Dedifferentiated amniotic fluid mesenchymal stem cell (primary cell): Measurements from ENCODE around the gene COA1.
"Not testable (repeated sequence)": the region's sequence is repeated elsewhere in the genome, so short reads cannot be mapped to it uniquely, and the experiment has no call there.

Experiments used
- DNase-seq: peaks from one replicate; pipeline ENCODE4 v3.0.0-alpha.2; 2016; ENCODE audit errors: extremely low spot score

COA1 gene

DNA sequence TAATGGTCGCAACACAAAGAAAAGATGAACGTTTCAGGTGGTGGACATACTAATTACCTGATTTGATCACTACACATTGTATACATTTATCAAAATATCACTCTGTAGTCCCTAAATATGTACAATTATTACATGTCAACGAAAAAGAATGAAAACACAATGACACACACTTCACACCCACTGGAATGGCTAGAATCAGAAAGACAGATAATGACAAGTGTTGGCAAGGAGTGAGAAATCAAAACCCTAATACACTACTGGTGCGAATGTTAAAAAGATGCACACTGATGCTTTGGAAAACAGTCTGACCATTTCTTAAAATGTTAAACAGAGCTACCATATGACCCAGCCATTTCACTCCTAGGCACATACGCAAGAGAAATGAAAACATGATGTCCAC, 2.3 kb downstream of the COA1 start:
- no peak for DNase-seq

DNA sequence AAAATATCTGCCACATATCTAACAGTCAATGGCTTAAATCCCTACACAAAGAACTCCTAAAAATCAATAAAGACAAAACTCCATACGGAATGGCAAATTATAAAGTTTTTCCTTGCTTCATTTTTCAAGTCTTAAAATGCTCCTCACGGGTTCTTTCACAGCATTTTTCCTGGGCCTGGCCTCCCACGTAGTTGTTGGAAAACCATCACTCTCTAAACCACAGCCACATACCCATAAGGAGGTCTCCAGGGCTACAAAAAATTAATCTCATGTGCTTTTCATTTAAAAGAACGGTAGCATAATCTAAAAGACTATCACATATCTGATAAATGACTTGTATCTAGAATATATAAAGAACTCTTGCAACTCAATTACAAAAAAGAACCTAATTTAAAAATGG, 2.9 kb downstream of the COA1 start:
- DNase-seq: no peak

DNA sequence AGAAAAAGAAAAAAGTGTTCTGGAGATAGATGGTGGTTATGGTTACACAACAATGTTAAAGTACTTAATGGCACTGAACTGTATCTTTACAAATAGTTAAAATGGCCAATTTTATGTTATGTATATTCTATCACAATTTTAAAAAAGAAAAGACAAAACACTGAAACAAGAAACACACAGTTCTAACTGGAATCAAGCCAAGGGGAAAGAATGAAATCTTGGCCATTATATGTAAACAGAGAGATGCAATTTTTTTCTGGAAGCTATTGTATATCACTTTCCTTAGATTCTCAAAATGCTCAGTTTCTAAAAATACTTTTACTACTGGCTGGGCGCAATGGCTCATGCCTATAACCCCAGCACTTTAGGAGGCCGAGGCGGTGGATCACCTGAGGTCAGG, 4.1 kb downstream of the COA1 start:
- DNase-seq: no peak

DNA sequence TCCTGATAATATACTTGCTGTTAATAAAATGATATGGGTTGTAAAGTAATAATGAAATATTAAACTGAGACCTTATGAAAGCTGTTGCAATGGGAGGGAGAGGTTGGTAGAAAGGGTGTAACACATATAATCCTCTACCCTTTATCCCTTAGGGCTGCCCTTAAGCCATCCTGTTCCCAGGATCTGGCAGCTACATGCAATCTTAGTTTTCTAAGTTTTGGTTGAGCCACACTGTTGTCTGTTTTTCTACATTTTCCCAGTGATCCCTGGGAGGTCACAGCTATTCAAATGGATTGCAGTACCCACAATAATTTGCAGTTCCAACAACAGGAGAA, 6.3 kb downstream of the COA1 start:
- DNase-seq: no peak

DNA sequence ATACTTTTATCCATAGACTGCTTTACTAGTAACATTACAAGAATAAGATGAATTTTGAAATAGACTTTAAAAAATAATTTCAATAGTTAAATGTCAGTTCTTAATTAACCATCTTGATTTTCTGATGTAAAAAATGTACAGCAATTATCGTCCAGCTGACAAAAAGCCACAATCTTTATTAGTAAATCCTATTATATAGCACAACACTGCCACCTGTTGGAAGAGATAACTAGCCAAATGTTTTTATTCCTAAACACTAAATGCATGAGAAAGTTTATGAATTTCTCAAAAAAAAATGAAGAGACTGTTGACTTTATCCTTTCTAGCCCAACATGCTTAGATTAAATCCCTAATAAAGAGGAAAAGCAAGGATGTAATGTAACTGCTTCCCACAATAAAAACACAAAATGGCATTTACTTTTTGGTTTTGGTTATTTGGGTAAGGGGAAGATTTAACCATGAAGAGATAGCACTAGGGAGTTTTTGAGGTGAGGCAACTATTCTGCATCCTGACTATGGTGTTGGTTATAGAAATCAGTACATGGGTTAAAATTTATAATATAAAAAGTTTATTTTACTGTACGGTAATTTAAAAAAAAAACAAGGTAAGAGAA, 8.0 kb downstream of the COA1 start:
- DNase-seq: peak; percentile 78

DNA sequence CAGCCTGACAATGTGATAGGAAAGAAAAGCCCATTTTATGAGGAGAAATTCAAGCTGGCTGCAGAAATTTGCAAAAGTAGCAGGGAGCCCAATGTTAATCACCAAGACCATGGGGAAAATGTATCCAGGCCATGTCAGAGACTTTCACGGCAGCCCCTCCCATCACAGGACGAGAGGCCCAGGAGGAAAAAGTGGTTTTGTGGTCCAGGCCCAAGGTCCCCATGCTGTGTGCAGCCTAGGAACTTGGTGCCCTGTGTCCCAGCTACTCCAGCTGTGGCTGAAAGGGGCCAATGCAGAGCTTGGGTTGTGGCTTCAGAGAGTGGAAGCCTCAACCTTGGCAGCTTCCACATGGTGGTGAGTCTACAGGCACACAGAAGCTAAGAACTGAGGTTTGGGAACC, 12.7 kb downstream of the COA1 start:
- no peak for DNase-seq

DNA sequence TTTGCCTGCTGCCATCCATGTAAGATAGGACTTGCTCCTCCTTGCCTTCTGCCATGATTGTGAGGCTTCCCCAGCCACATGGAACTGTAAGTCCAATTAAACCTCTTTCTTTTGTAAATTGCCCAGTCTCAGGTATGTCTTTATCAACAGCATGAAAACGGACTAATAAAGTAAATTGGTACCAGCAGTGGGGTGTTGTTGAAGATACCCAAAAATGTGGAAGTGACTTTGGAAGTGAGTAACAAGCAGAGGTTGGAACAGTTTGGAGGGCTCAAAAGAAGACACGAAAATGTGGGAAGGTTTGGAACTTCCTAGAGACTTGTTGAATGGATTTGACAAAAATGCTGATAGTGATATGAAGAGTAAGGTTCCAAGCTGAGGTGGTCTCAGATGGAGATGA, 13.4 kb downstream of the COA1 start:
- not testable (repeated sequence) for DNase-seq

DNA sequence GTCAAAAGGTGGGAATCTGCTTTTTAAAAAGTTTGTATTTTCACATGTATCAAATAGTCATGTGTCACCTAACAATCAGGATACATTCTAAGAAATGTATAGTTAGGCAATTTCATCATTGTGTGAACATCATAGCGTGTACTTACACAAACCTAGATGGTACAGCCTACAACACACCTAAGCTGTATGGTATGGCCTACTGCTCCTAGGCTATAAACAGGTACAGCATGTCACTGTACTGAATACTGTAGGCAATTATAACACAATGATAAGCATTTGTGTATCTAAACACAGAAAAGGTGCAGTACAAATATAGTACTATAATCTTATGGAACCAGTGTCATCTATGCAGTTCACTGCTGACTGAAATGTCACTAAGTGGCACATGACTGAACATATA, 17.8 kb downstream of the COA1 start:
- DNase-seq: no peak

DNA sequence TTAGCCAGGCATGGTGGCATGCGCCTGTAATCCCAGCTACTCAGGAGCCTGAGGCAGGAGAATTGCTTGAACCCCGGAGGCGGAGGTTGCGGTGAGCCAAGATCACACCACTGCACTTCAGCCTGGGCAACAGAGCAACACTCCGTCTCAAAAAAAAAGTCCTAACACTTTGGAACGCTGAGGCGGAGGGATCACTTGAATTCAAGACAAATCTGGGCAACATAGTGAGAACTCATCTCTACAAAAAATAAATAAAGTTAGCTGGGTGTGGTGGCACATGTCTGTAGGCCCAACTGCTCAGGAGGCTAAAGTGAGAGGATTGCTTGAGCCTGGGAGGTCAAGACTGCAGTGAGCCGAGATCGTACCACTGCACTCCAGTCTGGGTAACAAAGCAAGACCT, 21.3 kb downstream of the COA1 start:
- DNase-seq: not testable (repeated sequence)

DNA sequence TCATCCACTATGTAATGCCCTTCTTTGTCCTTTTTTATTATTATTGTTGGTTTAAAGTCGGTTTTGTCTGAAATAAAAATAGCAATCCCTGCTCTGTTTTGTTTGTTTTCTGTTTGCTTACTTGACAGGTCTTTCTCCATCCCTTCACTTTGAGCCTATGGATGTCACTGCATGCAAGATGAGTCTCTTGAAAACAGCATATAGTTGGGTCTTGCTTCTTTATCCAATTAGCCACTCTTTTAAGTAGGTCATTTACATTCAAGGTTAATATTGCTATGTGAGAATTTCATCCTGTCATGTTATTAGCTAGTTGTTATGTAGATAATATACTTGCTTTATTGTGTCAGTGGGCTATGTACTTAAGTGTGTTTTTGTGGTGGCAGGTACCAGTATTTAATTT, 25.8 kb downstream of the COA1 start:
- DNase-seq: no peak

DNA sequence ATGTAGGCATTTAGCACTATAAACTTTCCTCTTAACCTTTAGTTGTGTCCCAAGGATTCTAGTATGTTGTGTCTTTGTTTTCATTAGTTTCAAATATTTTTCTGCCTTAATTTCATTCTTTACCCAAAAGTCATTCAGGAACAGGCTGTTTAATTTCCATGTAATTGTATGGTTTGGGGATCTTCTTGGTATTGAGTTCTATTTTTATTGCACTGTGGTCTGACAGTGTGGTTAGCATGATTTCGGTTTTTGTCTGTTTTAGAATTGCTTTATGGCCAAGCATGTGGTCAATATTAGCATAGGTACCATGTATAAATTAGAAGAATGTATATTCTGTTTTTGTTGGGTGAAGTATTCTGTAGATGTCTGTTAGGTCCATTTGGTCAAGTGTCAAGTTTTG, 26.3 kb downstream of the COA1 start:
- DNase-seq: no peak

DNA sequence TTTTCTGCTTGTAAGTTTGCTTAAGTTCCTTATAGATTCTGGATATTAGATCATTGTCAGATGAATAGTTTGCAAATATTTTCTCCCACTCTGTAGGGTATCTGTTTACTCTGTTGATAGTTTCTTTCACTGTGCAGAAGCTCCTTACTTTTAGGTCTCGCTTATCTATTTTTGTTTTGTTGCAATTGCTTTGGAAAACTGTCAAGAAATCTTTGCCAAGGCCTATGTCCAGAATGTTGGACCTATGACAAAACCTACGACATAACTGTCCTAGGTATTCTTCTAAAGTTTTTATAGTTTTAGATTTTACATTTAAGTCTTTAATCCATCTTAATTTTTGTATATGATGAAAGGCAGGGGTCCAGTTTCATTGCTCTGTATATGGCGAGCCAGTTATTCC, 27.4 kb downstream of the COA1 start:
- no peak for DNase-seq

DNA sequence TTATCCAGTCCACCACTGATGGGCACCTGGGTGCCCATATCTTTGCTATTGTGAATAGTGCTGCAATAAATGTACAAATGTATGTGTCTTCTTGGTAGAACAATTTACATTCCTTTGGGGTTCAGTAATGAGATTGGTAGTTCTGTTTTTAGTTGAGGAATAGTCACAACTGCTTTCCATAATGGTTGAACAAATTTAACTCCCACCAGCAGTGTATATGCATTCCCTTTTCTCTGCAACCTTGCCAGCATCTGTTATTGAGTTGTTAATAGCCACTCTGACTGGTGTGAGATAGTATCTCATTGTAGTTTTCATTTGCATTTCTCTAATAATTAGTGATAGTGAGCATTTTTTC, 27.8 kb downstream of the COA1 start:
- DNase-seq: no peak

DNA sequence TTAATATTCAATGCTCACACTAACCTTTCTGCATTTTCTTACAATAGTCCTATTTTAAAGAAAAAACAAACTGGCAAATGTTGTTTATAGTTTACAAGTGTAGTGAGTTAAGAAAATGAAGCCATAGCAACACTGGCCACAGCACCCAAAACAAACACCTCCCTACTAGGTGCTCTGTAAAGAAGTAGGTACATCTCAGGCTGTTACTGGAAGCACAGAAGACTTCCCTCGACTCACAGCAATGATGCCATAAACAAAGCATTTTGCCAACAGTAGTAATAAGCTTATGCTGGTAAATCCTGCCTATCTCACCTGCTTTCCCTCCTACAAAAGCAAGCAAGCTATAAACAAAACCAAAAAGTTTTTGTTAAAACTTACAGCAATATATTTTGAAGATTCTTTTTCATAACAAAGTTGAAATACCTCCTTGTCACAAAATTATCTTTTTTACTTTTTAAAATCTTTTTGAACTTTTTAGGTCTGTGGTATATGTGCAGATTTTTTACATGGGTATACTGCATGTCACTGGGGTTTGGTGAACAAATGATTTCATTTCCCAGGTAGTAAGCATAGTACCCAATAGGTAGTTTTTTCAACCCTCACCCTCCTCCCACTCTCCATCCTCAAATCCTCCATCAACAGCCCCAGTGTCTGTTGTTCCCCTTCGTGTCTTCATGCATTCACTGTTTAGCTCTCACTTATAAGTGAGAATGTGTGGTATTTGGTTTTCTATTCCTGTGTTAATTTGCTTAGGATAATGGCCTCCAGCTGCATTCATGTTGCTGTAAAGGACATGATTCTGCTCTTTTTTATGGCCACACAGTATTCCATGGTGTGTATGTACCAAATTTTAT, 28.4 kb downstream of the COA1 start:
- no peak for DNase-seq

DNA sequence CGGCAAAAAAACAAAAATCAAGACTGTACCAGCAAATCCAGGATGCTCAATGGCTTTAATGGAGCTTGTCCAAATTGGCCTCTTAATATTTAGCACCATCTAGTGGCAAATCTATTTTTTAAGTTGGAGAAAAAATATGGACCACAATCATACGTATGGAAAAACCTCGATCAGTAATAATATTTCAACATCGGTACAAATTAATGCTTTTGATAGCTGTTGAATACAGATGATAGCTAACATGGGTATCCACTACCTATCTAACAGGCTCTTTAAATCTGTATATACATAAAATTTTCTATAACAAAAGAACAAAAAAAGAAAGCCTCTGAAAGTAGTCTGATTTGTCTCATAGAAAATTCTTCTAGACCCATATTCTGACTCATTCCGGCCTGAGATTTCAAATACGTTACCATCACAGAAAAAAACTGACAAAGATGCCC, 29.2 kb downstream of the COA1 start:
- DNase-seq: peak; percentile 78

DNA sequence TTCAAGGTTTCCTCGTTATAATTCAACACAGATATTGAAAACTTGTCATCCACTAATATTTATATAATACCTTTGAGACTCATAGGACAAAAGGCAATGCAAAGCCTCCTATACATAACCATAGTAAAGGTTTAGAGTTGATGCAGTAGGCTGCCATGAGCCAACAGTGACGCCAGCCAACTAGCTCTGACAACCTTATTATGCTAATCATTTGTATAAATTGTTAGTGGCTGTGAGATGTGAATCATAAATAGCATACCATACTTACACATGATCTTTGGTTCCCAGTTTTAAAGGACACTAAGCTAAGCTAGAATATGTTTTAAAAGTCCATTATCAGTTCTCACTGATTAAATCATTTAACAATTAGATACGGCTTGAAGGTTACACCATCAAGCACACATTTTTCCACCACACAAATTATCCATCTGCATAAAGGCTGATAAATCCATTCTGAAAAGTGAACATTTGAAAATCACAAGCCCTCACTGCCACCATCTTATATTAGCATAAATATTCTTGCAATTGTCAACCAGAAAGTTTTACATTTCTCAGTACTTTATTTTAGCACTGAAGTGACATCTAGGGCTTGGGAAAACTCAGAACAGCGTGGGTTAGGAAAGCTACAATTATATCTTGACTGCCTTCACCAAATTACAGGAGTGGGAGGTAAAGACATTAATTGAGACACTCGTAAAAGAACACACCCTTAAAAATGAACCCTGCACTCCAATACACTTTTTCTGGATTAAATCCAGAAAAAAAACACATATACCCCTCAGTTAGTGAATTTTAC, 30.7 kb downstream of the COA1 start:
- DNase-seq: no peak

DNA sequence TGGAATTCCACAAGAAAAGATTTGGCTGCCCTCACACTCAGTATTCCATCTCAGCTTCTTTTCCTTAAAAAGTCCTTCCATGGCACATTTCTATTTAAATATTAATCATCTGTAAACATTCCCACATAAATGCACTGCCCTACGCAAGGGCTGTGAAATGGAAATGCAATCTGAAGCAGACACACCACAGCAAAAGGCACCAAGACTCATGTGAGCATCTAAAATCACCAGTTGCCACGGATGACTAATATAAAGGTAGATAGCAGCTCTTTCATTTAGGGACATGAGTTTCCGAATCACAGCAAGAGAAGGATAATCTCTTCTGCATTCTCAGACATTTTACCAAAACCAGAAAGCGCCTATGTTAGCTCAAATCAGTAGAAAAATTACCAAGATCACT, 31.6 kb downstream of the COA1 start:
- DNase-seq: no peak

DNA sequence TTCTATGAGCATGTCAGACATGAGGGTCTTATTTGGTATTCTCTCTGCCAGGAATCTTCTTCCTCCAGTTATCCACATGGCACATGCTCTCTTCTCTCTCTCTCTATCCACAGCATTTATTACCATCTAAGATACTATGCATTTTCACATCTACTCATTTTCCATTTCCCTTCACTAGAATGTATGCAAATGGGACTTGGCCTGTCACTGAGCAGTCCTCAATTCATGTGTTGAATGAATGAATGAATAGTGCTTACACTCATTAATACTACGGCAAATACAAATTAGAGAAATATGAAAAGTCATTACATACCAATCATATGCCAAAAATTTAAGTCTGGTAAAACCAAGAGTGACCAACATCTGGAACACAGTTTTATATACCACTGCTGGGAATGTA, 34.0 kb downstream of the COA1 start:
- DNase-seq: no peak

DNA sequence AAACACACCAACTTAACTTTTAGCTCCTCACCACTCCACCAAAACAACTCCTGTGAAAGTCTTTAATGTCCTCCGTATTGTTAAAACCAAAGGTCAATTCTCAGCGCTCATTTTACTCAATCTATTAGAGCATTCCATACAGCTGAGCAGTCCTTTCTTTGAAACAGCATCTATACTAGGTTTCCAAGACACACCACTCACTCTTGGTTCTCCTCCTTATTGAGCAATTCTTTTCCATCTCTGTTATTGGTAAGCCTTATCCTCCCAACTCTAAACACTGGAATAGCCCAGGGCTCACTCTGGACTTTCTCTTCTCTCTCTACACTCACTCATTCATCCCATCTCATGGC, 34.9 kb downstream of the COA1 start:
- peak; percentile 67 for DNase-seq

DNA sequence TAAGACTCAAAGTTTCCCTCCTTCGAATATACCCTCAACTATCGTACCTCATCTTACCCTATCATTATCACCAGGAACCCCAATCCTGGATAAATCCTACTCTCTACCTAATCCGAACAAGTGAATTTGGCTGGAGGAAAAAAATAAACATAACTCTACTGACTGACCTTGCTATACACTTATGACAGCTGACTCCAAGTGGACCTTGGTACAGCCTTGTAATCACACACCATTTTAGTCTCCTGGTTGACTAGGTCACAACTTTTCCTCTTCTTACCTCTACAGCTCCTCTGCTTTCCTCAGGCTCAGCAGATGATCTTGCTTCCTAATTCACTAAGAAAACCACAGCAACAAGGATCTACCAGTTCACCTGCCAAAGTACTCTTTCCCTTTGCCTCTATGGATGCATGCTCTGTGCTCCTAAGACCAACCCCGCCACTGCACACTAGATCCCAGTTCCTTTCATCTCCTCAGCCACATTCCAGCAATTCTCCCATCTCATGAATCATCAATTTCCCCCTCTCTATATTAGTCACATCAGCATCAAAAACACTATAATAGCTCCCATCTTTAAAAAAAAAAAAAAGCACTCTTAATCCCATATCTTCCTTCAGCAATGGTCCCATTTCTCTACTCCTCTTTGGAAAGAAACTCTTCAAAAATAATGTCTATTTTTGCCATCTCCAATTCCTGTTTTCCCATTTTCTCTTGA, 35.5 kb downstream of the COA1 start:
- no peak for DNase-seq

DNA sequence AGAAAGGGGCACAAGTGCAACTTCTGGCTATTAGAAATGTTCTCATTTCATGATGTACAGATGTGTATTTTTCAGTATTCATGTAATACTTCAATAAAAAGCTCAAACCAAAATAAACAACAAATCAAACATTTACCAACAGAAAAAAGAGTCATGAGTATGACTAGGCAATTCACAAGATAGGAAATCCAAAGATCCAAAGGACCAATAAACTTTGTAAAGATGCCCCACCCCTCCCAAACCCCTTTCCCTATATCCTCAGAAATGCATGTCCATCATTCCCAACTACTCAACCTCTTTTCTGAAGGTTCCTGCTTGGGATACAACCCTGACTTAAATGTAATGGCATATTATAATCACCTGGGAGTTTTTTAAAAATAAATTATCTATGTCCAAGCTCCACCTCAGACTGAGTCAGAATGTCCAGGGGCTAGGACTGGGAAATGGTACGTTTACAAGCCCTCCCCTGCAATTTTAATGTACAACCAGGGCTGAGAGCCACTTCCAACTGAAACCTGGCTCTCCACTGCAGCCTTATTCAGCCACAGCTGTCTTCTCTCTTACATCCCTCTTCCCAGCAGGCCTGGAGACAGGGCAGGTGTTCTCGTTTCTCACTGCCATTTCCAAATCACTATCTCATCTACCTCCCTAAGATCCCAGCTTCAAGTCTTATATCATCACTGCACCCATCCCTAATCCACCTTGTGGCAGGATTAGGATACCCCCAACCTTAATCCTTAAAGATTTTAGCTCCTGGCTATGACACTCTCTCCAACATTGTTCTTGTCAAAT, 36.5 kb downstream of the COA1 start:
- no peak for DNase-seq

DNA sequence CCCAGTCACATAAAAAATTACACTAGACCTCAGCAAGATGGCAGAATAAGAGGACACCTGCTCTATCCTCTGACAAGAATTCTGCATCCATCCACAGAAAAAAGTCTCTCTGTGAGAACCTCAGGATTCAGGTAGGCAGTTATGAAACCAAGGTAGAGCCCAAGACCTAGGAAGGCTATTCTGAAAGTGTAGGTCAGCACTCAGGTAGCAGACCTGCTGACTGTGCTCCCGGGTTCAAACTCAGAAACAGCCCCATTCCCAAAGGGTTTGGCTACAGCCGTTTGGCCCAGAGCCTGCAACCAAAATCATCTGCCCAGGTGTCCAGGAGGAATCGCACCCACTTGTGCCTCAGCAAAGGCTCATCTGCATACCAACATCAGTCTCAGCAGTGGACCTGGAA, 37.7 kb downstream of the COA1 start:
- DNase-seq: no peak
